SKM-1 (cell line): Measurements from ENCODE around the gene RETREG1.

Experiments
- DNase-seq: peaks from one replicate; lab custom pipeline; 2025; ENCODE audit not compliant: unreplicated experiment; lab: John Stamatoyannopoulos, UW

RETREG1 gene

GRCh38 chr5:16531063-16531648, 85.6 kb downstream of the RETREG1 start:
- no peak for DNase-seq

GRCh38 chr5:16529306-16529705, 87.5 kb downstream of the RETREG1 start:
- DNase-seq = no peak

GRCh38 chr5:16528382-16529110, 88.3 kb downstream of the RETREG1 start:
- DNase-seq = no peak

GRCh38 chr5:16525651-16526050, 91.1 kb downstream of the RETREG1 start:
- no peak for DNase-seq

- no peak for DNase-seq
Measured at GRCh38 chr5:16524286-16524685, 92.5 kb downstream of the RETREG1 start.

- no peak for DNase-seq
Measured at GRCh38 chr5:16521521-16522483, 95.0 kb downstream of the RETREG1 start.

GRCh38 chr5:16520841-16521240, 96.0 kb downstream of the RETREG1 start:
- DNase-seq = no peak

- DNase-seq = no peak
Measured at GRCh38 chr5:16519435-16519834, 97.4 kb downstream of the RETREG1 start.

GRCh38 chr5:16518606-16519005, 98.2 kb downstream of the RETREG1 start:
- no peak for DNase-seq

- no peak for DNase-seq
Measured at GRCh38 chr5:16515532-16515931, 101.3 kb downstream of the RETREG1 start.

- no peak for DNase-seq
Measured at GRCh38 chr5:16510098-16510497, 106.7 kb downstream of the RETREG1 start.

GRCh38 chr5:16508730-16509531, 107.9 kb downstream of the RETREG1 start:
- peak; percentile 47 for DNase-seq

- no peak for DNase-seq
Measured at GRCh38 chr5:16507716-16508115, 109.1 kb downstream of the RETREG1 start.

- DNase-seq = no peak
Measured at GRCh38 chr5:16505904-16506303, 110.9 kb downstream of the RETREG1 start.

GRCh38 chr5:16505140-16505891, 111.5 kb downstream of the RETREG1 start:
- no peak for DNase-seq

GRCh38 chr5:16504571-16504970, 112.2 kb downstream of the RETREG1 start:
- no peak for DNase-seq

GRCh38 chr5:16502866-16503265, 113.9 kb downstream of the RETREG1 start:
- no peak for DNase-seq

- DNase-seq = no peak
Measured at GRCh38 chr5:16500024-16500423, 116.8 kb downstream of the RETREG1 start.

- DNase-seq = no peak
Measured at GRCh38 chr5:16497546-16497945, 119.3 kb downstream of the RETREG1 start.

GRCh38 chr5:16493261-16493660, 123.5 kb downstream of the RETREG1 start:
- no peak for DNase-seq
